ENCODE measurements around the gene GPR32.
"Not testable (repeated sequence)": the region's sequence is repeated elsewhere in the genome, so short reads cannot be mapped to it uniquely, and the experiment has no call there.

GPR32 gene

DNA sequence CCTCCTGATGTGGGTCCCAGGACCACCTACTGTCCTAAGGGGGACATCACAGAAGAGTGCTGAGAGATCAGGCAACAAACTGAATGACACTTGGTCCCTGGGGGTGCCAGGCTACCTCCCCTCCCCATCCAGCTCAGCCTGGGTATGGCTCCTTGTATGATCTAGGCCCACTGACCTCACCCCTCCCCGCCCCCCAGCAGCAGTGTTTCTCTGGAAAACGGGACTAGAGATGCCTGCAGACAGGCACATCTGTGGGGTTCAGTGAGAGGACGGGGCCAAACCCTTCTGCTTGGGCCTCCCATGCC, 29.2 kb downstream of the GPR32 start:
- DNase-seq (ENCODE audit: low read depth, low spot score) = no peak

DNA sequence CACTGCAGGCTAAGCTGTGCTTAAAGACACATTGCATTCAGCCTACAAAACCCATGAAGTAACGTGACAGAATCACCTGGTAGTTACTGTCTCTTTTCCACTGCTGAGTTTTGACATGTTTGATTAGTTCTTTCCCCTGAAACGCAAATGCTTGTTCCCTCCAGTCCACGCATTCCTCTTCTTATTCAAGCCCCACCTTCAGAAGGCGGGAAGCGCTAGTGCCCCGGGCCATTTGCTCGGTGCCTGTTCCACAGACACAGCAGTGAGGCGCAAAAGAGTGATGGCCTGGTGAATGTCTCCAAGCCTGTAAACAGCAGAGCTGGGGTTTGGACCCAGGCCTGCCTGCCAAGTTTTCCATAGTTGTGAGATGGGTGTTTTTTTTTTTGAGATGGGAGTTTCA, 30.8 kb downstream of the GPR32 start:
- no peak for DNase-seq (ENCODE audit: low read depth, low spot score)

GRCh38 chr19:50803633-50804419, 33.6 kb downstream of the GPR32 start:
- DNase-seq (ENCODE audit: low read depth, low spot score) = no peak

GRCh38 chr19:50804420-50805272, 34.4 kb downstream of the GPR32 start:
- peak; percentile 96 for DNase-seq (ENCODE audit: low read depth, low spot score)

GRCh38 chr19:50808856-50809255, 38.6 kb downstream of the GPR32 start:
- DNase-seq (ENCODE audit: low read depth, low spot score) = no peak

GRCh38 chr19:50811622-50812238, 41.5 kb downstream of the GPR32 start:
- DNase-seq (ENCODE audit: low read depth, low spot score) = not testable (repeated sequence)

DNA sequence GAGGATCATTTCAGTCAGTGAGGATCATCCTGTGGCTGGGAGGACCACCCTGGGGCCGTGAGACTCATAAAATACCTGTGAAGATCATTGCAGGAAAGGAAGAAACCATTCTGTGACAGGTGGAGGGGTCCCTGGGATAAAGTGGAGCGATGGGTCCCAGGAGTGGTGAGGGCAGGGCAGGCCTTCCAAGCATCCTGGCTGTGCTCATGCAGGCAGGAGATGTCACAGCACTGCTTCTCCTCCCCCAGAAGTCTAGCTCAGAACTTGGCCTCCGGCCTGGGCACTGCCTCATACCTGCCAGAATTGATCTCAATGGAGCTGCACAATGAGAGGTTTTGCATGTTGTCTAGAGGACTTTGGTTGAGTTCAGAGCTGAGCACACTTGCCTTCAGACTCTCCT, 42.2 kb downstream of the GPR32 start:
- no peak for DNase-seq (ENCODE audit: low read depth, low spot score)

DNA sequence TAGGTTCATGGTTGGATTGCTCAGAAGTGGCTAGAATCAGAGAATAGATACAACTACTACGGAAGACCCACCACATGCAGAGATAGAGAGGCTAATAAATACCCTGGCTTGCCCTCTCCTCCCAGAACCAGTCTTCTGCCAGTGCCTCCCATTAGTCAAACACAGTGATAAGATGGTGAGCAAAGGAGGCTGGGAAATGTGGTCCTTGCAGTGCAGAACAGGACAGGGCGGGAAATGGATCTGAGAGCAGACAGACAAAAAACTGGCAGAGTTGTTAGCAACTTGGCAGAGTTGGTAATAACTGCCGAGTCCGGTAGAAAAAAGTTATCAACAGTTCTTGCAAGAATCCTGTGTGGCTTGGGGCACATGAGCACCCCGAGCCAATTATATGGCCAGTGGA, 44.6 kb downstream of the GPR32 start:
- no peak for DNase-seq (ENCODE audit: low read depth, low spot score)

DNA sequence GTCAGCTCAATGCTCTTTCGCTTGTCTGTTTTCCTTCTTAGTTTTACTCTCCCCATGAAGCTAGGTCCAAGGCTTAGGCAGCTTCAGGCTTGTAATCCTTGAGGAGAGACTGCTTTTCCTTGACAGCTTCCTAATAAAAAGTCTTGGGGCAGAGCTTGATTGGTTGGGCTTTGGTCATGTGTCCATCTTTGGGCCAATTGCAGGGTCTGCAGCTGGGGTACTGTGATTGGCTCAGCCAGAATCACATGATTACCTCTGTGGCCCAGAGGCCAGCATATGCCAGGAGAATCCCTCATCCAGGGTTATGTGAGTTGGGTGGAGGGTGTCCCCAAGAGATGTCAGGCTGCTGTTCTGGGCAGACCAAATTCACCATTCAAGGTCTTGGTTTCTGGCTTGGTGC, 45.2 kb downstream of the GPR32 start:
- DNase-seq (ENCODE audit: low read depth, low spot score) = no peak

DNA sequence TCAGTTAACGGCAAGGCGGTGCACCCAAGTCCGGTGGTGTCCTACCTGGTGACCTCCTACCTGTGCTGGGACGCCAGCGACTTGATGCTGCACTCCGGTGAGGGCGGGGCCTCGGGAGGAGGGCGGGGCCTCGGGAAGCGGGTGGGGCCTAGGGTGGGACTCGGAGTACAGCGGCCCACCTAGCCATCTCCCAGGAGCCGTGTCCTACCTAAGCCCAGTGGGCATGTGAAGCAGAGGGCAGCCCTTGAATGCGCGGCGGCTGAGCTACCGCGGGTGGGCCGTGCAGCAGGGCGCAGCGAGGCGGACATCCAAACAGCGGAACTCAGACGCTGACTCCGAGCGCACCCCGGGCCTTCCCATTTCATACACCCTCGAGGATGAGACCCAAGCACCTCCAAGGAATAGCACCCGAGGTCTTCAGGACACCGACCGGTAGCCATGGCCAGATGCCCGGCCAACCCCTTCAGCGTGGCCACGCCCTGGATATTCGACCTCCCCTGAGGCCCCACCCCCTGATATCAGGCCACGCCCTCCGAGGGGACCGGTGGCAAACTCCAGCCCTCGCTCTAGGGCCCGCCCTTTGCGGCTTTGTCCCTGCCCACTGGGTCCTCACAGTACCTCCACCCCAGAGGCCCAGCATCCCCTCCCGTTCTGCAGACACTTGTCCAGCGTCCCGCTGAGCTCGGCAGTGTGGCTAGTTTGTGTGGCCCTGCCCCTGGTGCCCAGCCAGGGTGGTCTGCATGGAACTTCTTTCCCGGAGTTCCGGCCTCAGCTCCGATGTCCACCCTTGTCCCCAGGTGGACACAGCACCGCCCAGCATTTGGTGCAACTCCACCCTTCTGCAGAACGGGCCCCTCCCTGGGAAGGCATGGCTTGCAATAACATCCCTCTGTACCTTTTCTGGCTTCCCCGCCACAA, 47.9 kb downstream of the GPR32 start:
- no peak for DNase-seq (ENCODE audit: low read depth, low spot score)

- no peak for DNase-seq (ENCODE audit: low read depth, low spot score)
These were observed 48.7 kb downstream of the GPR32 start for GRCh38 chr19:50818859-50819472.

- no peak for DNase-seq (ENCODE audit: low read depth, low spot score)
These were observed 49.4 kb downstream of the GPR32 start for GRCh38 chr19:50819636-50820035.

DNA sequence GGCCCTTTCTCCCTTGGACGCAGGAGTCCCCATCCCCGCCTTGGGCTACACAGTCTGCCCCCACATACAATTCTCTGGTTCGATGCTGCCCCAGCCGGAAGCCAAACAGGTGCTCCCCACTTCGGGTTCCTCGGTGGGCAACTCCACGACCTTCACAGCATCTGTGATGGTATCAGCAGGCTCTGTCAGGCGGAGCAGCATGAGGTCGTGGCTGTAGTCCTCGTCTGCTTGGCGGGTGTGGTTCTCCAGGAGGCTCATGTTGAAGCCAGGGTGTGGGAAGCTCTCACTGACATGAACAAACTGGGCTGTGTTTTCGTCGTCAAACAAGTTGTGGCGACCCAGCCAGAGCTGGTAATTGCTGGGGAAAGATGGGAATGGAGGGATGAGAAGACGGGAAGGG, 49.8 kb downstream of the GPR32 start:
- DNase-seq (ENCODE audit: low read depth, low spot score) = no peak

DNA sequence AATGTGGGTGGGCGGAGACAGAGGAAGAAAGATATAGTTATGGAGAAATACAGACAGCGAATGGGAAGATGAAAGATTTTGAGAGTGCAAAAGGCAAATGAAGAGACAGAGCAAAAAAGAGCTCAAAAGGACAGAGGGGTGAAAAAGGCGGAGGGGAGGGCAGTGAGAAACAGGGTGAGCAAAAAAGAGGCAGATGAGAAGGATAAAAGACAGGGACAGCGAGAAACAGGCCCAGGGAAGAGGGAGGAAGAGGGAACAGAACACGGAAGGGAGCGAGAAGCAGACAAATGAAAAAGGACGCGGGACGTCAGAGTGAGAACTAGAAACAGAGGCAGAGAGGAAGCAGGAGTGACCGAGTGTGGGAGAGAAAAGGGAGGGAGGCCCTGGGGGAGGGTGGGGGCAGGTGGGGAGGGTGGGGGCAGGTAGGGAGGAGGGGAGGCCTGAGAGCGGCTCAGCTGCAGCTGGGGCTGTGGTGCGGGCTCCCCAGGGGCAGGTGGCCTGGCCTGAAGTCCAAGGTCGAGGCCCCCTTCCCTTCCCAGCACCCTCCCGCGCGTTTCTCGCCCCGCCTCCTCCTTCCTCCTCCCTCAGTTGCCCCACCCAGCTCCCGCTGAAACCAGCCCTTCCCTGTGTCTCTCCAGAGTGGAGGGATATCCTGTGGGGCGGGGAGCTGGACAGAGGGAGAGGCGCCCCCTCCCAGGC, 50.4 kb downstream of the GPR32 start:
- no peak for DNase-seq (ENCODE audit: low read depth, low spot score)

GRCh38 chr19:50821248-50821612, 51.0 kb downstream of the GPR32 start:
- no peak for DNase-seq (ENCODE audit: low read depth, low spot score)

All from brain pericyte (primary cell).